Suprapubic skin (tissue), 4 donors: Measurements from ENCODE around the gene CIAO1. TPM values are rescaled to one million over a fixed set of nuclear protein-coding genes. Genes with fewer than 3 reads are reported as not detected.

ENCODE experiments used
- DNase-seq, 2 donors: peaks; one replicate each; pipeline ENCODE4 v3.0.0-alpha.2; 2019; ENCODE audit warnings: low spot score in 2 of 2
- H3K27ac ChIP-seq: fragments of 200-600 bp; sonication (generic); one replicate; pipeline ENCODE4 v1.5.1; 2019
- H3K27me3 ChIP-seq: fragments of 200-600 bp; sonication (generic); one replicate; pipeline ENCODE4 v1.5.1; 2019
- H3K36me3 ChIP-seq: fragments of 200-600 bp; sonication (generic); one replicate; pipeline ENCODE4 v1.5.1; 2019
- H3K4me1 ChIP-seq: fragments of 200-600 bp; sonication (generic); one replicate; pipeline ENCODE4 v1.5.1; 2019
- H3K4me3 ChIP-seq: fragments of 200-600 bp; sonication (generic); one replicate; pipeline ENCODE4 v1.5.1; 2019; ENCODE audit warnings: mild to moderate bottlenecking
- H3K9me3 ChIP-seq: fragments of 200-600 bp; sonication (generic); one replicate; pipeline ENCODE4 v1.5.1; 2019
- CTCF ChIP-seq, 2 donors: fragments of 200-600 bp in 1 of 2; fragments of 450-650 bp in 1 of 2; sonication (generic) in 1 of 2; IDR thresholded peaks; one replicate each; pipeline ENCODE4 v1.5.1; 2016 to 2019; ENCODE audit warnings: antibody characterized with exemption in 2 of 2, mild to moderate bottlenecking in 1 of 2, moderate library complexity in 1 of 2
- EP300 ChIP-seq: sonication (generic); formaldehyde crosslinking; IDR thresholded peaks from one replicate; pipeline ENCODE4 v1.6.1; 2017; ENCODE audit warnings: antibody characterized with exemption
- POLR2A ChIP-seq, 2 donors: fragments of 450-650 bp; IDR thresholded peaks; one replicate each; pipeline ENCODE4 v1.6.1; 2017; ENCODE audit warnings: antibody characterized with exemption in 2 of 2, mild to moderate bottlenecking in 2 of 2, moderate library complexity in 2 of 2
- POLR2AphosphoS5 ChIP-seq, 3 donors: sonication (generic); formaldehyde crosslinking; IDR thresholded peaks; one replicate each; pipeline ENCODE4 v1.6.1; 2017; ENCODE audit warnings: antibody characterized with exemption in 3 of 3
- WGBS: methylation state at CpG from one replicate; pipeline ENCODE4 v1.1.5; 2018; 5-methylcytosine and 5-hydroxymethylcytosine counted together
- total RNA-seq, 4 donors: library from RNA; depleted of rRNA; stranded (reverse); fragments of >200 nt; gene quantifications; one replicate each; pipeline ENCODE4 v1.1.0, GENCODE V29; 2016

Gene CIAO1
- total RNA-seq, 4 donors from 2014 or later, result 107 to 143 (median 110) TPM

DNA sequence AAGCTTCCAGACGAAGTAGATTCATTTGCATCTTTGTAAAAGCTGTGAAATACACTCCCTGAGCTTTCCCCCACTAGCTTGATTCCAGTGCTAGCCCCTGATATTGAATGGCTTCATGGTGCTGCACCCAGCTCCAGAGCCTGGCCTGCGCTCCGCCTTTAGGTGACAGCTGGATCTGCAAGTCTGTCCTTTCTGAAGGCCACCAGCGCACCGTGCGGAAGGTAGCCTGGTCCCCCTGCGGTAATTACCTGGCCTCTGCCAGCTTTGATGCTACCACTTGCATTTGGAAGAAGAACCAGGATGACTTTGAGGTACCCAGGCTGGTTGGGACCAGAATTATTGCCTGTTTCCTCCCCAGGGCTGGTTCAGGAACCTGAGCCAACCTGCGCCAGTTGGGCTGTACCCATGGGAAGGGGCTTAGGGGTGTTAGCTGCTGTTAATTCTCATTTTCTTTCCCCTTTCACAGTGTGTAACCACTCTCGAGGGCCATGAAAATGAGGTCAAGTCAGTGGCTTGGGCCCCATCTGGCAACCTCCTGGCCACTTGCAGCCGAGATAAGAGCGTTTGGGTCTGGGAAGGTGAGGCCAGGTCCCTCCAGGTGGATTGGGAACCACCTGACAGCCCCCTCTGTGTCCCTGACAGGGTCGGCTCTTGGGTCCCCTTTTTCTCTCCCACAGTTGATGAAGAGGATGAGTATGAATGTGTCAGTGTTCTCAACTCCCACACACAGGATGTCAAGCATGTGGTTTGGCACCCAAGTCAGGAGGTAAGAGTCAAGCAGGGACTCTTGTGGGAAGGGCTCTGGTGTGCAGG is 1.3 kb downstream of the CIAO1 start:
- Histone ChIP-seq H3K27me3 (no peaks in the 10 kb centered on the region), H3K4me1 (peaks cover 38% of the 10 kb centered on the region), H3K36me3 (peaks cover 46% of the 10 kb centered on the region), H3K27ac (no peak overlapping the region), H3K9me3 (no peaks in the 10 kb centered on the region), H3K4me3 (peak overlapping the region; percentile 94)
- no peak for TF ChIP-seq EP300
- no peak for TF ChIP-seq POLR2A (IDR thresholded peaks at IDR 0.05)
- TF ChIP-seq CTCF (IDR thresholded peaks at IDR 0.05), result peak in 1 of 2 donors; percentile 33
- TF ChIP-seq POLR2AphosphoS5 (IDR thresholded peaks at IDR 0.05), result no peak
- no peak for DNase-seq
- 67% methylated on average over 12 of the region's 12 CpGs for WGBS

DNA sequence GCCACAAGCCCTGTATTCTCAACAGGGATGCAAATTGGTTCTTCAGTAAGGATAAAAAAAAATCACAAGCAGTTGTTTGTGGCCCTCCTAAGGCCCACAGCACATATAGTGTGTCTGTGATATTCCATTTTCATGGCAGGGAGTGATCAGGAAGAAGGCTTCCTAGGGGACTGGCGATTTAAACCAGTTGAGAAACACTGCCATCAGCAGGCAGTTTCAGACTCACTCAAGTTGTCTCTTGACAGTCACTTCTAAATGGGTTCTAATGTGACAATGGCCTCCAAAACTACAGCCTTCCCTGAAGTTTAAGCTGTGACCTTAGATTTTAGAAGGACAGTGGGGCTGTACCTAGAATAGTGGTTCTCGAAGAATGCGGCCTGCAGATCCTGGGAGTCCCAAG is 6.0 kb downstream of the CIAO1 start:
- no peak overlapping the region for H3K27ac ChIP-seq
- H3K4me1 ChIP-seq, result peaks cover 7% of the 10 kb centered on the region
- H3K4me3 ChIP-seq, result no peak overlapping the region
- no peaks in the 10 kb centered on the region for H3K9me3 ChIP-seq
- DNase-seq, result no peak
- H3K36me3 ChIP-seq, result peaks cover 93% of the 10 kb centered on the region
- WGBS, result 78% methylated on average over 3 of the region's 3 CpGs
- H3K27me3 ChIP-seq, result no peaks in the 10 kb centered on the region
- no peak for TF ChIP-seq CTCF (IDR thresholded peaks at IDR 0.05)
- TF ChIP-seq EP300, result no peak
- no peak for TF ChIP-seq POLR2AphosphoS5 (IDR thresholded peaks at IDR 0.05)
- TF ChIP-seq POLR2A (IDR thresholded peaks at IDR 0.05), result no peak

DNA sequence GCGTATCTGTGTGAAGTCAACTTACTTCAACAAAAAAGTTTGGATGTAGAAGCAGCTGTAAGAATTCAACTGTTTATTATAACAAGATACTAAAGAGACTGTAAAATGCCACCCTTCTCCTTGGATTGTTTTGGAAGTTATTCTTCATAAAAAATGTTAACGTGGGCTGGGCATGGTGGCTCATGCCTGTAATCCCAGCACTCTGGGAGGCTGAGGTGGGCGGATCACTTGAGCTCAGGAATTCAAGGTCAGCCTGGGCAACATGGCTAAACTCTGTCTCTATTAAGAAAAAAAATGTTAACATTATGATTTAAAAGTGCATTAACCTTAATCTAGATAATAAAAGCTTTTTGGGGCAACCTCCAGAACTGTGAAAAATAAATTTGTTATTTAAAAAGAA is 7.7 kb downstream of the CIAO1 start:
- Histone ChIP-seq H3K4me3 (no peak overlapping the region), H3K27ac (no peak overlapping the region), H3K27me3 (no peaks in the 10 kb centered on the region), H3K9me3 (no peaks in the 10 kb centered on the region), H3K36me3 (peaks cover 99% of the 10 kb centered on the region), H3K4me1 (no peaks in the 10 kb centered on the region)
- WGBS, result 80% methylated on average over 3 of the region's 3 CpGs
- no peak for DNase-seq
- no peak for TF ChIP-seq EP300
- TF ChIP-seq POLR2A (IDR thresholded peaks at IDR 0.05), result no peak
- no peak for TF ChIP-seq POLR2AphosphoS5 (IDR thresholded peaks at IDR 0.05)
- no peak for TF ChIP-seq CTCF (IDR thresholded peaks at IDR 0.05)

GRCh38 chr2:96274355-96275056 is 8.5 kb downstream of the CIAO1 start:
- WGBS, result 76% methylated on average over 7 of the region's 7 CpGs
- Histone ChIP-seq H3K36me3 (peaks cover 99% of the 10 kb centered on the region), H3K27me3 (no peaks in the 10 kb centered on the region), H3K27ac (no peak overlapping the region), H3K4me1 (no peaks in the 10 kb centered on the region), H3K4me3 (no peak overlapping the region), H3K9me3 (no peaks in the 10 kb centered on the region)
- DNase-seq, result no peak
- no peak for TF ChIP-seq CTCF (IDR thresholded peaks at IDR 0.05)
- no peak for TF ChIP-seq POLR2AphosphoS5 (IDR thresholded peaks at IDR 0.05)
- TF ChIP-seq EP300, result no peak
- no peak for TF ChIP-seq POLR2A (IDR thresholded peaks at IDR 0.05)

DNA sequence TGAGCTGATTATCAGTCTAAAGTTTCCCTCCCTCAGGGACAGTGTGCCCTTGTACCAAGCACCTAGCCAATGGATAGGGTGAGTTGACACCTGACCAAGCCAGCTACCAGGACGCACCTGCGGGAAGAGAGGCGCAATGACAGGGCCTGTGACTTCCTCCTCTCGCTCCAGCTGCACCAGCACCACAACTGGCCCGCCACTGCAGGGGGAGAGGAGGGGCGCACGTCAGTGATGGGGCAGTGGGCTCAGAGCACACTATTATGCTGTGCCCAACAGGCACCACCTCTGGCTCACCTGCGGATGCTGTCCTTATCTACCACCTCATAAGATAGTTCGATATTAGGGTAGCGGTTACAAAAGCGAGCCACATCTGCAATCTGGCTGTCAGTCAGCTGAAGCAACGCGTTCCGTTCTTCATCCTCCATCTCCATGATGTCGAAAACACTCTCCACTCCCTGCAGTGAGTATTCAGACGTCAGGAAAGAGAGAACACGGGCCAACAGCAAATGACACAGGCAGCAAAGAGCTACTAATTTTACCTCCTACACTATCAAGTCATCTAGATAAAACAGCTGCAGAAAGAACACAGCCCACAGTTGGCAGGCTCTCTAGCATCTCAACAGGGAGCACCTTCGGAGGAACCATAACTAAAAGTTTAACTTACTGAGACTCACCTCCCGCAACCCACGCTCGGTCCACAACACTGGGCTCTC is 10.9 kb downstream of the CIAO1 start:
- Histone ChIP-seq H3K9me3 (no peaks in the 10 kb centered on the region), H3K27ac (no peak overlapping the region), H3K27me3 (no peaks in the 10 kb centered on the region), H3K4me3 (no peak overlapping the region), H3K36me3 (peaks cover 100% of the 10 kb centered on the region), H3K4me1 (no peaks in the 10 kb centered on the region)
- 92% methylated on average over 21 of the region's 21 CpGs for WGBS
- TF ChIP-seq POLR2A (IDR thresholded peaks at IDR 0.05), result no peak
- no peak for TF ChIP-seq CTCF (IDR thresholded peaks at IDR 0.05)
- no peak for TF ChIP-seq POLR2AphosphoS5 (IDR thresholded peaks at IDR 0.05)
- no peak for TF ChIP-seq EP300
- DNase-seq, result no peak
